Fibroblast of the aortic adventitia (primary cell): ENCODE data around the gene MALRD1. TPM values are rescaled to one million over a fixed set of nuclear protein-coding genes. Genes with fewer than 3 reads are reported as not detected.

Source experiments
- DNase-seq: peaks from one replicate; pipeline ENCODE4 v3.0.0-alpha.2; 2010; ENCODE audit warnings: low read depth
- H3K4me3 ChIP-seq: 2 replicates; pipeline ENCODE4 v1.5.1; 2011; ENCODE audit warnings: low read depth, mild to moderate bottlenecking, control low read depth, low read length, moderate library complexity
- total RNA-seq: library from RNA; depleted of rRNA; stranded (reverse); fragments of >200 nt; gene quantifications from 2 replicates; pipeline ENCODE4 v1.2.3, GENCODE V29; 2012; ENCODE audit warnings: low replicate concordance
- TF ChIP-seq, protein P1 (sequence below): IDR thresholded peaks from 2 replicates; pipeline ENCODE4 v1.5.1; 2011; ENCODE audit warnings: mild to moderate bottlenecking, low read length, control low read depth, inconsistent platforms; ENCODE audit not compliant: insufficient read depth

MALRD1 gene
- total RNA-seq, 1 donor = 0.36 TPM

DNA sequence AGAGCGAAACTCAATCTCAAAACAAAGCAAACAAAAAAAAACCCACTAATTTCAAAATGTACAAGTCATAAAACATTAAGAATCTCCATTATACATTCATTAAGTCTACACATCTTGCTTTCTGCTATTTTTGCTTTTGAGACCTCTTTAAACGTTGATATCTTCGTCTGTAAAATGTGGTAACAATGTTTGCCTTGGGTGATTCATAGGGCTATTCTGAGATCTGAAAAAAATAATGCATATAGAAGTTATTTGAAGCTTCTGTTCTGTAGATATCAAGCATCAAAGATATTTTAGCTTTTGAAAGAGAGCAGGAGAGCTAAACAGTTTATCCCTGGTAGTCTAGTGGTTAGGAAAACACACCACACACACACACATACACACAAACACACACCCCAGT, 609.5 kb downstream of the MALRD1 start:
- TF ChIP-seq, protein P1, sequence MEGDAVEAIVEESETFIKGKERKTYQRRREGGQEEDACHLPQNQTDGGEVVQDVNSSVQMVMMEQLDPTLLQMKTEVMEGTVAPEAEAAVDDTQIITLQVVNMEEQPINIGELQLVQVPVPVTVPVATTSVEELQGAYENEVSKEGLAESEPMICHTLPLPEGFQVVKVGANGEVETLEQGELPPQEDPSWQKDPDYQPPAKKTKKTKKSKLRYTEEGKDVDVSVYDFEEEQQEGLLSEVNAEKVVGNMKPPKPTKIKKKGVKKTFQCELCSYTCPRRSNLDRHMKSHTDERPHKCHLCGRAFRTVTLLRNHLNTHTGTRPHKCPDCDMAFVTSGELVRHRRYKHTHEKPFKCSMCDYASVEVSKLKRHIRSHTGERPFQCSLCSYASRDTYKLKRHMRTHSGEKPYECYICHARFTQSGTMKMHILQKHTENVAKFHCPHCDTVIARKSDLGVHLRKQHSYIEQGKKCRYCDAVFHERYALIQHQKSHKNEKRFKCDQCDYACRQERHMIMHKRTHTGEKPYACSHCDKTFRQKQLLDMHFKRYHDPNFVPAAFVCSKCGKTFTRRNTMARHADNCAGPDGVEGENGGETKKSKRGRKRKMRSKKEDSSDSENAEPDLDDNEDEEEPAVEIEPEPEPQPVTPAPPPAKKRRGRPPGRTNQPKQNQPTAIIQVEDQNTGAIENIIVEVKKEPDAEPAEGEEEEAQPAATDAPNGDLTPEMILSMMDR = no peak
- no peak overlapping the region for H3K4me3 ChIP-seq
- DNase-seq = peak; percentile 17

DNA sequence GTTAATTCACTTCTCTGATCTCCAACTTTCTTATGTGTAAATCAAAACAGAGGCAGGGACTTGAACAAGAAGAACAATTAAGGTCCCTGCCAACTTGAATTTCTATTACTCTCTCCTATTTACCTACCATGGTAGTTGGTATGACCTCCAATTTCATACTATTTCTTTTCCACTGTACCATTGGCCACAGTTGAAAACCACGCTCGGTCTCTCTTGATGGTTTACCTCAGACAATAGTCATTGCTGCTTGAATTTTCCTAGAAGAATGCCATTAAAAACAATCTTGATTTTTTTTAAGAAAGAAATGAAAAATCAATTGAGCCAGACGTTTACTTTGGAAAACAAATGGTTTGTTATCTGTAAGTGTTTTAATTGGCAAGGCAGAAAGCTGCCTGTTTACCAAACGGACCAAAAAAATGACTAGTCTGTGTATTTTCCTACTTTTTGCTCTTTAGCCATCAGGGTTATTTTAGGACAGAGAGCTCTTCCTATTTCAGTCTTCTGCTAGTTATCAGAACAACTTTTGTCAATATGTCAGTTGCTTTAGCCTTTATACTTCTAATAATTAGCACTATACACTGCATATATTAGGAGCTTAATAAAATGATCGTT, 610.1 kb downstream of the MALRD1 start:
- no peak overlapping the region for H3K4me3 ChIP-seq
- TF ChIP-seq, protein P1 = no peak
- peak; percentile 14 for DNase-seq

DNA sequence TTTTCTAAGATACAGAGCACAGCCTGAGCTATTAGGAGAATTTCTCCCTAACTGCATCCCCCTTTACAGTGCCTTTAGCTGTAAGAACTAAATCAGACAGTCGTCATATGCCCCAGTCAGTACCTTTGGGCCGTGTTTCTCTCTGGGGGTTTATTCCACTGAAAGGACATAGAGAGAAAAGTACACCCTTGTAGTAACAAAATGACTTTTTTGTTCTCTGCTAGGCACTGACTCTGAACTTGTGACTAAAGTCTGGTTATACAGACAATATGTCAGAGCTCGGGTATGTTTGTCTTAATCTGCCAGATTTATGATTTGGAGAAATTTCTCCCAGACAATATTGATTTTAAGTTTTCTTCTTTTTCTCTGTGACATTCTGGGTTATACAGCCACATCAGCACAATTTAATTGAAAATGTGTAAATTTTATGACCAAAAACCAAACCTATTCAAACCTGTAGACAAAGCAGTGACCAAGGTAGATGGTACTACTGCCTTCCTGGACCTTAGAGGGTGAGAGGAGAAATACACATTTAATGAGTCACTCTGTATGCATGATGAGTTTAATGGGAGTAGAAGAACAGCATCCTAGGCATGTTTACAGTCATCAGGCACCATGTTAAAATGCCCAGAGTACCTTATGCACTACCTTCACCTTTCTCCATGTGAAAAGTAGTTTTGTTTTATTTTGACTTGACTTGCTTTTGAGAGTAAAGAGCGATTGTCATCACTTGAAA, 611.5 kb downstream of the MALRD1 start:
- DNase-seq = no peak
- TF ChIP-seq, protein P1 = no peak
- H3K4me3 ChIP-seq = no peak overlapping the region

DNA sequence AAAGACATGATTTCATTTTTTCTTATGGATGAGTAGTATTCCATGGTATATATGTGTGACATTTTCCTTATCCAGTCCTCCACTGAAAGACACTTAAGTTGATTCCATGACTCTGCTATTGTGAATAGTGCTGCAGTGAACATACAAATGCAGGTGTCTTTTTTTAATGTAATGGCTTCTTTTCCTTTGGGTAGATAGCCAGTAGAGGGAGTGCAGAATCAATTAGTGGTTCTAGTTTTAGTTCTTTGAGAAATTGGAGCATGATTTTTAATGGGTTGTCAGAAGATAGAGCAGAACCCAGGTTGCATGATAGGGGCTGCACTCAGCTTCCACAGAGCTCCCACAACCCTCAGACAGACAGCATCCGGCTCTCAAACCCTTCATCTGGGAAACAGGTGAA, 614.7 kb downstream of the MALRD1 start:
- TF ChIP-seq, protein P1 = no peak
- DNase-seq = no peak
- no peak overlapping the region for H3K4me3 ChIP-seq

DNA sequence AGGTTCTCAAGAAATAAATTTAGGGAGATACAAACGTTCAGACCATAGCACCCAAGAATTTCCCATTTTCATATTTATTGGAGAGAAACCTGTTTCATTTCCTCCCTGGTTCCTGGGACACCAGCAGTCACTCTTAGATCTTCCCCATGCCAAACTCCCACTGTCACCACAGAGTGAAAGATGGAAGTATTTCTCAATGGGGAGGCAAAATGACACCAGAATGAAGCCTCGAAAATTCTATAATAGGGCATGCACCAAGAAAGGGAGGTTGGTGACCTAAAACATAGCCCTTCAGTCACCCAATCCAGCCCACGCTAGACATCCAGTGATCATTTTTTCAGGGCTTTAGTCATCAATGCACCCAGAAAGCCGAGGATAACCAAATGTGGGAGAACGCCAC, 619.5 kb downstream of the MALRD1 start:
- TF ChIP-seq, protein P1 = no peak
- H3K4me3 ChIP-seq = no peak overlapping the region
- no peak for DNase-seq

DNA sequence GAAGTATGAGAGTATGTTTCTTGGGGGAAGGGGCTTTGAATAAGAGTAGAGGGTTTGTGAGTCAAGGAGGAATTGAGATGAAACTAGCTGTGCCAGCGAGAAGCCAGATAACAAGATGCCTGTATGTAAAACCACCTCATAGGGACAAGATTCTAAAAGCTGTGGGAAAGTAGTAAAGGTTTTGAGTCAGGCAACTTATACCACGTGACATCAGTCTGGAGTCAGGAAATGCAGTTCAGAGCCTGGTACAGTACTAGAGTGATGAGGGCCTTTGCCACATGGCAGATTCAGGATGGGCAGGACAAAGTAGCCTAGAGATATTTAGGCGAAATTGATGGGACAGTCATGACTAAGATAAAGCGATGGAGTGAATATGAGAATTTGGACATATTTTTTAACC, 627.5 kb downstream of the MALRD1 start:
- DNase-seq = no peak
- TF ChIP-seq, protein P1 = no peak
- H3K4me3 ChIP-seq = no peak overlapping the region
